Ecto neural progenitor cell (in vitro differentiated cells): ENCODE data around the gene SEPTIN2.
"Not testable (repeated sequence)": the region's sequence is repeated elsewhere in the genome, so short reads cannot be mapped to it uniquely, and the experiment has no call there.

ENCODE experiments used
- DNase-seq: peaks from one replicate; pipeline ENCODE4 v3.0.0-alpha.2; 2018; ENCODE audit warnings: low spot score

SEPTIN2 gene

DNA sequence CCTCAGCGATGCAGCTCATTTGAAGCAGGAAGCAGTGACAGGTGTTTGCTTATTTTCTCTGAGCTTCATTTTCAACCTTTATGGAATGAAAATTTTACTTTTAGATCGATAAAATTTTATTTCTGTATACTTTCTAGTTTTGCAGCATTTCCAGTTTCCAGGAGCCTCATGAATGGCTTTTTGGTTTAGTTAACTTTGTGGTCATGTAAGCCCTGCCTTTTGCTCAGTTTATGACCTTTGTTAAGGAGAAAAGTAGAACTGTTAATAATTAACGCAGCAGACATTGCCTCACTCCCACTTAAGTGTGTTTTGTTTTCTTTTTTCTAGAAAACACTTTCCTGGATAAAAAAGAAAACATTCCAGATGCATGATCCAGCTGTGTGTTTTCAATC, 35.9 kb downstream of the SEPTIN2 start:
- no peak for DNase-seq

DNA sequence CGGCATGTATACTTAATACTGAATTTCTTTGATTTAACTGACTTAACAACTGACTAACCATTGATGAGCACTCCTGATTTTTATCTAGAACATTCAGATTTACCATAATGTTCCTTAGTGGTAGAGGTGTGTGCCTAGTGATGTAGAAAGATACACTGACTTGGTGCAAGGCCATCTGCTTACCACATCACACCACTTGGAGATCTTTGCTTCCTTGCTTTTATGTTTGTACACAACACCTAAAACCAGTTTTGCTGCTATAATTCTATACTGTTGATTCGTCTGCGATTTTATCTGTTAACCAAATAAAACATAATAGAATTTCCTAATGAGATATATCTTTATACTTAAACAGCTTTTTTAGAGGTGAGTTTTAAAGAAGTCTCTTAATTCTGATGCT, 36.5 kb downstream of the SEPTIN2 start:
- DNase-seq = no peak

DNA sequence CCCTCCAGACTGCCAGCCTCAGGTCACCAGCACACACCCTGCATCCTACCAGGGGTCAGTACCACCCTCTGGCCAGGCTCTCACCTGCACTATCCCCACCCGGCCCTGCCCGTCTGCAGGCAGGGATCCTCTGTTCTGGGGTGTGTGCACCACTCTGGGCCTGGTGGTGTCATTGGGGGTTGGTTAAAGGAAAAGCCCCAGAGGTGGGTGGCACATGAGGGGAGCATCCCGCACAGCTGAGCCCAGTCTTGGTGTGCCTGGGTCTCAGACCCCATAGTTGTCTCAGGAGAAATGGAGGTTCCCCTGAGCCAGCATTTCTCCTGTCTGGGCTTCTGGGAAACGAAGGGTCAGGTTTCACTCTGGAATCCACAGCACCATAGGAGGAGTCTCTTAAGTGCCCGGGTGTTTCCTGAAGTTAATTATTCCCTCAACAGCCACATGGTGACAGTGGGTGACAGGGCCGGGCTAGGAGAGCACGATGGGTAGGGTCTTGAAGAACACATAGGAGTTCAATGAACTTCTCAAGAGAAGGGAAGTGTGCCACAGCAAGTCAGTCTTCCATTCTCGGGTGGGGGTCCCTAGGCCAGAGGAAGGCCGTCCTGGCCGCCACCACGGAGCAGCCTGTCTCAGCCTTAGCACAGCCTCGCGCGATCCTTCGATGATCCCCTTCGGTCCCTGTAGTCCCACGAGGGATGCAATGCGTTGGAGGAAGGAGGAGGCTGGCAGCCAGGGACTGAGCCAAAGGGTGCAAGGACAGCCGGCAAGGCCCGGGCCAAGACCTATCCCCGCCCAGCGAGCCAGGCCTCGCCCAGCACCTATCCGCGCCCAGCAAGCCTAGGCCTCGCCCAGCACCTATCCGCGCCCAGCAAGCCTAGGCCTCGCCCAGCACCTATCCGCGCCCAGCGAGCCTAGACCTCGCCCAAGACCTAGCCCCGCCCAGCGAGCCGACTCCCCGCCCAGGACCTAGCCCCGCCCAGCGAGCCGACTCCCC, 39.2 kb downstream of the SEPTIN2 start:
- DNase-seq = peak; percentile 84

DNA sequence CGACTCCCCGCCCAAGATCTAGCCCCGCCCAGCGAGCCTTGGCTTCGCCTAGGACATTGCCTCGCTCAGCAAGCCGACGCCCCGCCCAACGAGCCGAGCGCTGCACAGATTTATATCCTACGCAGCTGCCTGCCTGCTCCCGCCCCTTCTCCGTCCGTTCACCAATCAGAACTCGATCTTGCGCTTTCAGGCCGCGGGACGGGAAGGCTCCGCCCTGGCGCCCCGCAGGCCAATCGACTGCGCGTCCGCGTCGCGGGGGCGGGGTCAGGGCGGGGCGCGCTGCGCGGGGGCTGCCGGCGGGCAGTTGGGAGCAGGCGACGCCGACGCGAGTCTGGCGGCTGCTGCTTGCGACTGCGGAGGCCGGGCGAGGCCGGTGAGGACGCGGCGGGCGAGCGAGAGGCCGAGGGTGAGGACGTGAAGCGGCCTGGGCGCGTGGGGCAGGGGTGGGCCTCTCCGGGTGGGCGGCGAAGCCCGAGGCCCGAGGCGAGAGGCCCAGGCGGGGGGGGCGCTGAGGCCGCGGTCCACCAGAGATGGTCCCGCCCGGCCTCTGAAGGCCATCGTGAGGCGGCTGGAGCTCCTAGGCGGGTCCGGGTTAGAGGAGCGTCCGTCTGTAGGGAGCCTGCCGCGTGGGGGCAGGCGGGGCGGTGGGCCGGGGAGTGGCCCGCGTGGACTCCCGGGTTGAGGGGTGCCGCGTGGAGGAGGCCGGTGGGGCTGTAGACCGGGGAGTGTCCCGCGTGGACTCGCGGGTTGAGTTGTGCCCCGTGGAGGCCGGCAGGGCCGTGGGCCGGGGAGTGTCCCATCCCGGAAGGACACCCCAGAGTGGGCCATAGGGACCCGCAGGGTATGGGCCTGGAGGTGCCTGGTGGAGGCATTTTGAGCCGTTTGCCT, 40.5 kb downstream of the SEPTIN2 start, which contains the start of gene FARP2:
Gene FARP2, plus strand, starts transcription at position 303 of the 888 bp plus-strand sequence. CDS start 16,823 bp downstream, outside the sequence.
- DNase-seq = peak; percentile 99

DNA sequence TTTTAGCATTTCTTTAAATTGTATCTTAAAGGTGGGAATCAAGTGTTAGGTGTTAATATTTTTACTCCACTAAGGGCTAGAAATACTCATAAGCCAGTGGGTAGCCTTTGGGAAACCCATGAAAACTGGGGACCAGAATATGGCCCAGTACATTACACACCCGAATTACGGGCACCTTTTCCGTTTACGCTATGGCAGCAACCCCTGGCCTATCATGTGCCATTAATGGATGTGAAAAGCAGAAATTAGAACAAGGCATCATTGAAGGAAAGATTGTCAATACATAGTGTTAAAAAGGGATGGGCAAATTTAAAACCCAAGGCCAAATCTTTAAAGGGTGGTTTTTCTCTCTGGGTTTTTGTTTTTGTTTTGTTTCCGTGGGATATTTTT, 41.1 kb downstream of the SEPTIN2 start:
- no peak for DNase-seq

DNA sequence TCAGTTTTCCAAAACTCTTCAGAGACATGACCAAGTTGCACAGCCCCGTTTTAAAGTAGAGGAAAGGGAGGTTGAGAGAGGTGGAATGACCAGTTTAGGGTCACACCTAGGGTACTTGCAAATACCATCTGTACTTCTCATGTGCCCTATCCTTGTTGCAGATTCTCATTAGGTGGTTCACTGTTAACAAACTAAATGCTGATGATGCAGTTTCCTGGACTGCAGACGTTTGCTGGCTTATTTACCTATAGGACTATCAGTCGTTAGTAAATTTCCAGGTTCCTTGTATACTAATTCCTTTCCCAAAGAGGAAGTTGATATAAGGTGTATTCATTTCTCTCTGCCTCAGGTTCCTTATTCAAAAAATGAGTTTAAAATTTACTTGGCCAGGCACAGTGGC, 41.8 kb downstream of the SEPTIN2 start:
- DNase-seq = no peak

DNA sequence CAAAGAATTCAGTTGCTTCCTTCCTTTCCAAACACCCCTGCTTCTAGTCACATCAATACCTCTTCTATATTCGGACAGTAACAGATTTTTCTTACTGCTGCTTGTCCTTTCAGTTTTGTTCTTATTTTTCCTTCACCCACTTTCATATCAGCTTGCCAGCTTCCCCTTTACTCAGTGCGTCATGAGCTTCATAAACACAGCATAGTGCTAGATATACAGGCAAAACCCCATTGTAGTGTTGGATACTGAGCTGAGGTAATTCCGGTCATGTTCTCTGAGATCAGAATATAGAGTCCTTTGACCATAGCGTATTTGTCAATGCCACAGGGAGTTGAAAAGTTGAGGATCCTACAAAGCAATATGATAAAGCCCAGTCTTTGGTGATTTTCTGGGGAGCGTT, 42.7 kb downstream of the SEPTIN2 start:
- DNase-seq = no peak

DNA sequence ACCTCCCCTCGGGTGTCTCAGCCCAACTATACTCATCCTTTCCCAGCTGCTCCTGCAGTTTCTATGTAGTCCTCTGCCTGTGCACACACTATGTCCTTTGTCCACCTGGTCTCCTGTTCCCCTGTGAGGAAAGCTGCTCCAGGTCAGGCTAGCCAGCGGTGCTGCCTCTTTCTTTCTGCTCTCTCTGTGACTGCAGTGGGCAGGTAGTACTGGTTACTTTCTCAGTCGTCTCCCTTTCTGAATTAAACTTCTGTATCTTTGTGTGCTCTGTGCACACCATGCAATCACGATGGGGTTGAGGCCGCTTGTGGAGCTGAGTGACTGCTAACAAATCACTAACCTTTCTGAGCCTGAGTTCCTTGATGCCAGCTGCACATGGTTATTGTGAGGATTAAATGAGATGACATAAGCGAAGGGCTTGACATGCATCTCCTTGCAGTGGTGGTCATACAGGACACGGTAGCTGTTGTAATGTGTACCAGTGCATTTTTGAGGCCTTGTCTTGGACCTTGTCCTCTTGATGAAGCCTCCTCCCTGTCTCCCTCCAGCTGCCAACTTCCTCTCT, 43.8 kb downstream of the SEPTIN2 start:
- no peak for DNase-seq

DNA sequence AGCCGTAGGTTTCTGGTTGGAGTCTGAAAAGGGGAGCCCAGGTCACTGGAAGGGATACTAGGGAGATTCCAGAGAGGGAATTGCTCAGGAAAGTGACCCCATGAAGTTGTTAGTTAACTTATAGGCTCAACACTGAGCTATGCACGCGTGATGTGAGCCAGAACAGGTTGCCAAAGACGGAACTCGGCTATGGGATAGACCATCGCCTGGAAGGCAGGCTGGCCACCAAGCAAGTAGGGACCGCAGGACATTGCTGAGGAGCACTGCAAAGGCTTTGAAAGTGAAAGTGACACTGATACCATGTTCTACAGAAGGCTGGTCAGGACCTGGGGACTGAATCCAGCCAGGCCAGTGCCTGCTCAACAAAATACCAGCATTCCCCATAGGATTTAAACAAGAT, 47.7 kb downstream of the SEPTIN2 start:
- DNase-seq = no peak

DNA sequence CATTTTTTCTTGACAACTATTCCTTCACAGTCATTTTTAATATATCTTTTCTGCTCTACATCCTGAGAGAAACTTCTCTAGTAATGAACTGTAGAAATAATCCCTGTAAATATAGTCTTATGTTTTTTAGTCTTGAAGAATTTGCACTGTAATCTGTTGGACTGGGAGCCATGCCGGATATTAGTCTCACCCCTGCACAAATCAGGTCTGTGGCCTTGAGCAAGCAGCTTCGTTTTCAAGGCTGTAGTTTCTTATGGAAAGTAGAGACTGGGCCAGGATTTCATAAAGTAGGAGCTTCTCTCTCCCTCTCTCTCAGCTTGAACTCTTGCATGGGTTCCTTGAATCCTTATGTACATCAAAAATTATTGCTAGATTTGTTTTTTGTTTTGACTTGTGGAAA, 49.1 kb downstream of the SEPTIN2 start:
- no peak for DNase-seq

DNA sequence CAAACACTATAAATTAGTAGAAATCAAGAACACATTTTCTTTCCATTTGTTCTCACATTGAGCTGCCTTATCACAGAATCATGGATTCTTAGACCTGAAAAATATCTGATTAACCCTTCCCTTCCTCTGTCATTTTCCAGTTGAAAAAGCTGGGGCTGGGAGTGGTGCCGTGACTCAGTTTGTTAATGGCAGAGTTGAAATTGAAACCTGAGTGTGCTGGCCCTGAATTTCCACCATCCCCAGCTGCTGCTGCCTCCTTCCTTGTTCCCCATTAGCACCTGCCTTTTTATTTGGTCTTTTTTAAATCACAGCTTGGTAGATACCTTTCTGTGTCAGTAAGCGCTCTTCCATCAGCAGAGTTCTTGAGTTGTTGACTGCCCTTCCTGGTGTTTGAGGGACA, 51.0 kb downstream of the SEPTIN2 start:
- no peak for DNase-seq

DNA sequence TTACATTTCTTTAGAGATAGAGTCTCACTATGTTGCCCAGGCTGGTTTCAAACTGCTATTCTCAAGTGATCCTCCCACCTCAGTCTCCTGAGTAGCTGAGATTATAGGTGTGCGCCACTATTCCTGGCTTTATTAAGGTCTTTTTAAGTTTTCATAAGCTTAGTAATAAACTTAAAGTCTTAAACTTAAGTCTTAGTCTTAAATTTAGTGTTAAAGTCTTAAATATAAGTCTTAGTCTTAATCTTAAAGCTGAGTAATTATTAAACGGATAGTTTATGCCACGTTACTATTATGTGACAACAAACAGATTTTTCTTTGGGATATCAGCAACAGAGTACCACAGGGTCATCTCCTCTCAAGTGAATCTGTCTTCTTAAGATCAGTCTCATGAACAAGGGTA, 52.9 kb downstream of the SEPTIN2 start:
- no peak for DNase-seq

DNA sequence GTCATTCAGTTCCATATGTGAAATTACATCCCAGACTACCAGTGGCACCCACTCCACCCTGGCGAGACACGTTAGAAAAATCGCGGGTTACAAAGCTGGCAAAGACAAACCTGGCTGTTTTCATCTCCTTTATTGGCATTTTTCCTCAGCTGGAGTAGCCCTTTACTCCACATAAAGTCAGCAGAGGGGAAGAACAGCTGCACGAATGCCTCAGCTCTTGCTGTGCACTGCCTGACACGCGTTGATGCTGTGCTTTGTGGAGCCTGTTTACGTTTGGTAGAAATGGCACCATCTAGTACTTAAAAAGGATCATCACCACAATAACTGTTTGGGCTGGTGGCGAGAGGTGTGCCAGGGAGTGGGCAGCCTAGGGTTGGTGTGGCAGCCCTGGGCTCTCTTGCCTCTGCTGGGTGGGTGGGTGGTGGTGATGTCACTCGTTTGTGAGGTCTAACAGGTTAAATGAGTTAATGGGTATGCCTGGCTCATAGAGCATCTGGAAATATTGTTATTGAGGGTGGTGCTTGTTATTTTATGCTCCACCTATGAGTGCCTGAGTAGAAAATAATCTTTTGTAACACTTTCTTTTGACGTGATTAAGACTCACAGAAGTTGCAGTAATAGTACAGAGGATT, 56.8 kb downstream of the SEPTIN2 start:
- DNase-seq = no peak

DNA sequence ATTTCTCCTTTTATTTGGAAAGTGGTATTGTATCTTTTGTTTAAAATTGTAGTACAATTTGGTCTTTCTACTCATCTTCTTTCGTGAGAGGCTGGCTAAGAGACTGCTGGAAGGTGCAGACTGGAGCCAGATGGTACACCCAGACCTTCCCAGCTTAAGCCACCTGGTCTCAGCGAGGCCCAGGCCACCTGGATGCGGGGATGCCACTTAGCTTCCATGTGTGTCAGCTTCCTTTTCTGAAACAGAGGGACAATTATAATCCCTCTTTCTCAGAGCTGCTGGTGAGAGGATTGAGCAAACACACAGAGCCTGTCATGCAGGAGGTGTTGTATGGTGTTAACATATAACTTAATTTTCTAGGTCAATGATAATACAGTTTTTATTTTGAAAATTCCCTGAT, 57.7 kb downstream of the SEPTIN2 start:
- DNase-seq = no peak

DNA sequence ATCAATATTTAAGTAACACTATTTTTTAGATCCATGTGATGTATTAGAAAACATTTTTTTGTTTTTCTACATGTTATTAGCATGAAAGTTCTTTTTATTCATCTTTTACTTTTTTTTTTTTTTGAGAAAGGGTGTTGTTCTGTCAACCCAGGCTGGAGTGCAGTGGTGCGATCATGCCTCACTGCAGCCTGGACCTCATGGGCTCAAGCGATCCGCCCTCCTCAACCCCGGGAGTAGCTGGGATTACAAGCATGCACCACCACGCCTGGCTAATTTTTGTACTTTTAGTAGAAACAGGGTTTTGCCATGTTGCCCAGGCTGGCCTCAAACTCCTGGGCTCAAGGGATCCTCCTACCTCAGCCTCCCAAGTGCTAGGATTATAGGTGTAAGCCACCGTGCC, 58.2 kb downstream of the SEPTIN2 start:
- not testable (repeated sequence) for DNase-seq

DNA sequence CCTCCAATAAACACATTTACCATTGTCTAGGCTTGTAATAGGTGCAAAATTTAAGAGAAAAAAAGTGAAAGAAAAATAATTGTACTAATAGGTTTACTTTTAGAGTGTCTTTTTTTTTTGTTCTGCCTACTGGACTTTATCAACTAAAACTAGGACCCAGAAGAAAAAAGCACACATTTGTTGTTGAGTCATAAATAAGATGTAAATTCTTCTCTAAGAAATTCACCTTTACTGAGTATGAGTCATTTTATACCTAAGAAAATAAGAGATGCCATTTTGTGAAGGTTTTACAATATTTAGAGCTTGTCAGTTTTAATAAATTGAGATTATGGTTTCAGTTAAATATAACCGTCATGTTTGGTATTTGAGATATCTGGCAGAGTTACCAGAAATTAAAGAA, 59.6 kb downstream of the SEPTIN2 start:
- DNase-seq = no peak

DNA sequence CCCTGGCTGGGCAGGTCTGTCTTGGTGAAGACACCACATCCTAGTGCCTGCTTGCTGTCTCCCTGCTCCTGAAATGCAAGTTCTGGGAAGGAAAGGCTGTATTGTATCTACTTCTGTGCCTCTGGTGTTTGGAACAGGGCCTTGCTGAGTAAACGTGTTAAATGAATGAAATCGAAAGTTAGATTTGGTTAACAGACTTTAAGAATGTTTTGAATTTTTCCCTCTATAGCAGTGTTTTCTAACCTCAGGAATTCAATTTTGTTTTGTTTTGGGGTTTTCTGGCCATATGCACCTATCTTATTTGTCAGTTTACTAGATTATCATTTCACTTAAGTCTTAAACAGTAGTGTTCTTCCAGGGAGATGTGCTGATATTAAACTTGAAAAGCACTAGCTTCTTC, 61.1 kb downstream of the SEPTIN2 start:
- no peak for DNase-seq

DNA sequence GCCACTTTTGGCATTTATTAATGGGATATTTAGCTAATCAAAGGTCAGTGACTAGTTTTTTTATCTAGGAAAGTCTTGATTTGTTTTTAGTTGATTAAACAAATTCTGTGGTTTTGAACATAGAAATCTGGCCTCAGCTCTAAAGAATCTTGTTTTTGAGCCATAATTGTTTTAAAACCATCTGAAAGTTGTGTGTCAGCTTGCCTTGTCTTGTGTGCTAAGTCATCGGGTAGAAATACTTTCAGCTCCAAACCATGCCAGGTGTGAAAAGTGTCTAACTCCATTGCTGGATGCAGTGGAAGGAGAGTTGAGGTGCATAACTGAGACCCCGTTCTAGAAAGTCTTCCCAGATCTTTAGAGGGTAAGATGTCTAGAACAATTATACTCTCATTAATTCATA, 63.1 kb downstream of the SEPTIN2 start:
- no peak for DNase-seq

DNA sequence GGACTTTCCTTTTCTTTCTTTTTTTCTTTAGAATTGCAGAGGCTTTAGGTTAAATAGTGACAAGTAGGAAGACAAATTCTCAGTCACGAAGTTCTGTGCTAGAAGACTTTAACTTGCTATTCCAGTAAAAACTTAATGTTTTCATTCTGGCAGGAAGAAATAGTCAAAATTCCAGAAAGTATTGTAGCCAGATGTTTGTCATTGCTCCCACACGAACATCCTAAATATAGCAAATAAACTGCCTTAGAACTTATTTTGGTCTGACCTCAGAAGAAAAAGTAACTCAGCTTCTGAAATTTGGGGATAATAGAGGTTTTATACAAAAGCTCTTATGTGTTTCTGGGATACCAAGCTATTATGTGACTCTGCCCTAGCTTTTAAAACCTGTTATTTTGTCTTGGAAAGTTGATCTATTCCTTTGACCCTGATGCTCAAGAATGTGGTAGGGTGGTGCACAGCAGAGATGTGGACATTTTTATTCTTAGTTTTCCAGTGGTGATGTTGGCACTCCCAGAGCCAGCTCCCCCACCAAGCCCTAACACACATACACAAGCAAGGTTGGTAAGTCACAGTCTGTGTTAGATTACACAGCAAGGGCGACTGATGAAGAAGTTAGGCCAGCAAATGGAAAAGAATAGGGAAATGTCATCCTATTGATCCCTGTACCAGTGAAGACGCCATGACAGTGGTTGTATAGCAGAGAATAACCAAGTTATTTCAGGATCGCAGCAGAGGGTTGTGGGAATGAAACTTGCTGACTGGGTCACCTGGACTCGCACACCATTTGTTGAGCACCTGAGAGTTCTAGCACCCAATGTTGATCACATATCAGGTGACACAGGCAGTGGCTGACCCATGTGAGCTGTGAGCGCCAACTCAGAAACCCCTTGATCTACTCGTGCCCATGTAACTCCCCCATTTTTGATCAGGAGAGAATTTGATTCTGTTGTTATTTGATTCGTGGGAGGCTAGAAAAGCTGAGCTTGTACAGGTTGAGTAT, 64.1 kb downstream of the SEPTIN2 start:
- no peak for DNase-seq

DNA sequence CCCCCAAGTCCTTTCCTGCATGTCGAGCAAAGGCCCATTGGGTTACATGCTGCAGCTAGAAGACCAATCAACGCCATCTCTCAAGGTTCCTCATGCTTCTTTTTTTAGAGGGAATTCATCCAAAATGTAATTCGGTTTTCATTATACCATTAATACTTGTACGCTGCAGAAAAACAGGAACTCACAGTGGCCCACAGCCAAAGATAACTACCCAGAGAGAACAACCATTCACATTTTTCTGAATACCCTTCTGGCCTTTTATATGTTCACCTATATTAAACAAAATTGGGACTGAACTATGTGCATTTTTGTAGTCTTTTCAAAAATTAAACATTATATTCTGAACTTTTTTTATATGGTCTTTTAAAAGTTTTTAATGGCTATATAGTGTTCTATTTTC, 66.1 kb downstream of the SEPTIN2 start:
- no peak for DNase-seq

DNA sequence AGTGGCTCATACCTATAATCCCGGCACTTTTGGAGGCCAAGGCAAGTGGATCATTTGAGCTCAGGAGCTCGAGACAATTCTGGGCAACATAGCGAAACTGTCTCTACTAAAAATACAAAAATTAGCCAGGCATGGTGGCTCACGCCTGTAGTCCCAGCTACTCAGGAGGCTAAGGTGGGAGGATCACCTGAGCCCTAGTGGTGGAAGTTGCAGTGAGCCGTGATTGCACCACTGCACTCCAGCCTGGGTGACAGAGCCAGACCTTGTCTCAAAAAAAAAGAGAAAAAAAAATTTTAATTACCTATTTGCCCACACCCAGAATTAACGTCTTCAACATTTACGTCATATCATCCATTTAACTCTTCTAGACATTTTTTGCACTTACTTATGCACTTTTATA, 69.7 kb downstream of the SEPTIN2 start:
- not testable (repeated sequence) for DNase-seq
